SU-DHL-6 (cell line): Measurements from ENCODE around the gene P3H1.
"Not testable (repeated sequence)": the region's sequence is repeated elsewhere in the genome, so short reads cannot be mapped to it uniquely, and the experiment has no call there.

Source experiments
- H2AFZ ChIP-seq: fragments of 200-600 bp; sonication (generic); 2 replicates; pipeline ENCODE4 v1.6.1; 2014; ENCODE audit warnings: low read depth, mild to moderate bottlenecking, moderate library complexity, mixed read lengths, antibody characterized with exemption, low read length; ENCODE audit not compliant: severe bottlenecking
- H3F3A ChIP-seq: fragments of 200-600 bp; shearing (Covaris generic); 2 replicates; pipeline ENCODE4 v1.6.0; 2016; ENCODE audit warnings: antibody characterized with exemption, mild to moderate bottlenecking; ENCODE audit not compliant: insufficient read depth
- H3K27ac ChIP-seq: fragments of 200-600 bp; sonication (generic); 2 replicates; pipeline ENCODE4 v1.5.1; 2016; ENCODE audit warnings: low read depth, mild to moderate bottlenecking, low read length, moderate library complexity, mixed read lengths
- H3K27me3 ChIP-seq: fragments of 200-600 bp; sonication (generic), shearing (Covaris generic); 2 replicates; pipeline ENCODE4 v1.6.0; 2014; ENCODE audit warnings: mild to moderate bottlenecking, low read length
- H3K36me3 ChIP-seq: fragments of 200-600 bp; sonication (generic); 2 replicates; pipeline ENCODE4 v1.6.1; 2014; ENCODE audit warnings: mild to moderate bottlenecking, low read length, mixed read lengths
- H3K4me2 ChIP-seq: fragments of 300-600, 200-600 bp; shearing (Covaris generic), sonication (generic); 2 replicates; pipeline ENCODE4 v1.6.0; 2014; ENCODE audit warnings: low read length, low read depth, mild to moderate bottlenecking; ENCODE audit not compliant: poor library complexity, severe bottlenecking
- H3K4me3 ChIP-seq: fragments of 200-600 bp; sonication (generic); 2 replicates; pipeline ENCODE4 v1.5.1; 2014; ENCODE audit warnings: antibody characterized with exemption, low read length, mild to moderate bottlenecking, mixed read lengths; ENCODE audit not compliant: insufficient read depth, poor library complexity, severe bottlenecking
- H3K79me2 ChIP-seq: fragments of 200-600 bp; sonication (generic); 2 replicates; pipeline ENCODE4 v1.6.1; 2014; ENCODE audit warnings: mild to moderate bottlenecking, low read length, moderate library complexity; ENCODE audit not compliant: insufficient read depth
- H3K9ac ChIP-seq: fragments of 200-600 bp; sonication (generic); 2 replicates; pipeline ENCODE4 v1.7.0; 2014; ENCODE audit warnings: mild to moderate bottlenecking, low read length
- H3K9me2 ChIP-seq: fragments of 200-600 bp; sonication (generic); replicated peaks from 2 replicates; pipeline ENCODE4 v1.6.1; 2014; ENCODE audit warnings: low read length; ENCODE audit not compliant: insufficient read depth
- H3K9me3 ChIP-seq: fragments of 200-600 bp; sonication (generic); 2 replicates; pipeline ENCODE4 v1.6.1; 2014; ENCODE audit warnings: low read length, mixed read lengths; ENCODE audit not compliant: insufficient read depth
- H4K20me1 ChIP-seq: fragments of 200-600 bp; sonication (generic); 2 replicates; pipeline ENCODE4 v1.6.1; 2014; ENCODE audit warnings: low read depth, mild to moderate bottlenecking, antibody characterized with exemption, low read length, moderate library complexity, mixed read lengths
- CTCF ChIP-seq: fragments of 200-600 bp; sonication (generic); IDR thresholded peaks from one replicate; pipeline ENCODE4 v1.5.1; 2017; ENCODE audit warnings: antibody characterized with exemption, mild to moderate bottlenecking, low read length, moderate library complexity; ENCODE audit not compliant: insufficient read depth, poor library complexity, severe bottlenecking
- EZH2phosphoT487 ChIP-seq: fragments of 200-600 bp; sonication (generic), shearing (Covaris generic); conservative IDR thresholded peaks from 2 replicates; pipeline ENCODE4 v1.6.1; 2018; ENCODE audit warnings: mild to moderate bottlenecking, antibody characterized with exemption, low read length, moderate library complexity, mixed read lengths

Gene P3H1

GRCh38 chr1:42752284-42752683 is 14.5 kb downstream of the P3H1 start:
- TF ChIP-seq EZH2phosphoT487 (no peak), CTCF (no peak)
- no peaks in the 10 kb centered on the region for H3K27me3 ChIP-seq

GRCh38 chr1:42751511-42752070 is 15.2 kb downstream of the P3H1 start:
- not testable (repeated sequence) for H3K4me2 ChIP-seq, H3K9ac ChIP-seq, H3K4me3 ChIP-seq, H3K27me3 ChIP-seq, H3K27ac ChIP-seq, H3K79me2 ChIP-seq, H4K20me1 ChIP-seq, H3K9me2 ChIP-seq, H3K9me3 ChIP-seq, H3K36me3 ChIP-seq, H3F3A ChIP-seq, H2AFZ ChIP-seq

More at GRCh38 chr1:42752284-42752683, 14.5 kb downstream of the P3H1 start:
- Histone ChIP-seq H3K79me2 (no peaks in the 10 kb centered on the region), H3K4me2 (no peak overlapping the region), H3K9me3 (no peaks in the 10 kb centered on the region), H3K4me3 (no peak overlapping the region), H3K36me3 (0 out of 2 replicates have a peak, but pooled peaks cover 7% of the 10 kb centered on the region), H2AFZ (no peak overlapping the region), H3K9me2 (no peaks in the 10 kb centered on the region), H4K20me1 (no peaks in the 10 kb centered on the region), H3F3A (no peaks in the 10 kb centered on the region), H3K9ac (no peak overlapping the region), H3K27ac (no peak overlapping the region)

- Histone ChIP-seq H3K36me3 (0 out of 2 replicates have a peak, but pooled peaks cover 7% of the 10 kb centered on the region), H3K4me2 (no peak overlapping the region), H3K9ac (no peak overlapping the region), H3K27me3 (no peaks in the 10 kb centered on the region), H3K79me2 (no peaks in the 10 kb centered on the region), H3K27ac (no peak overlapping the region), H4K20me1 (no peaks in the 10 kb centered on the region), H3F3A (no peaks in the 10 kb centered on the region), H3K9me3 (no peaks in the 10 kb centered on the region), H3K9me2 (no peaks in the 10 kb centered on the region), H3K4me3 (no peak overlapping the region), H2AFZ (no peak overlapping the region)
- TF ChIP-seq EZH2phosphoT487 (no peak), CTCF (no peak)
Observed at GRCh38 chr1:42750041-42750440, 16.8 kb downstream of the P3H1 start.

- H3K9me2 ChIP-seq: no peaks in the 10 kb centered on the region
- no peaks in the 10 kb centered on the region for H3K27me3 ChIP-seq
- H3K27ac ChIP-seq: no peak overlapping the region
- H3F3A ChIP-seq: no peaks in the 10 kb centered on the region
- no peaks in the 10 kb centered on the region for H3K9me3 ChIP-seq
- TF ChIP-seq CTCF (no peak), EZH2phosphoT487 (no peak)
- 0 out of 2 replicates have a peak, but pooled peaks cover 7% of the 10 kb centered on the region for H3K36me3 ChIP-seq
- no peak overlapping the region for H2AFZ ChIP-seq
- H3K4me2 ChIP-seq: no peak overlapping the region
- H3K9ac ChIP-seq: no peak overlapping the region
- no peak overlapping the region for H3K4me3 ChIP-seq
- no peaks in the 10 kb centered on the region for H3K79me2 ChIP-seq
- no peaks in the 10 kb centered on the region for H4K20me1 ChIP-seq
Observed at GRCh38 chr1:42748461-42749410, 18.1 kb downstream of the P3H1 start.
